Stimulated activated CD4-positive, alpha-beta T cell treated with anti-CD3 and anti-CD28 coated beads, TNF-alpha, amount 100 ng/mL, for 1 hour (primary cell): ENCODE data around the gene IFT43.

ENCODE experiments used
- DNase-seq, 3 donors: peaks; one replicate each; pipeline ENCODE4 v3.0.0-alpha.2; 2020; ENCODE audit warnings: low read depth in 3 of 3, low spot score in 1 of 3

The IFT43 gene

GRCh38 chr14:76073717-76074116 lies 88.2 kb downstream of the IFT43 start:
- no peak for DNase-seq

GRCh38 chr14:76077340-76077739 lies 91.8 kb downstream of the IFT43 start:
- DNase-seq: no peak

- no peak for DNase-seq
These were observed 92.9 kb downstream of the IFT43 start for GRCh38 chr14:76078501-76078900.

GRCh38 chr14:76080025-76080424 lies 94.5 kb downstream of the IFT43 start:
- DNase-seq: no peak

- no peak for DNase-seq
These were observed 94.9 kb downstream of the IFT43 start for GRCh38 chr14:76080471-76080870.

- DNase-seq: no peak
These were observed 96.1 kb downstream of the IFT43 start for GRCh38 chr14:76081642-76082041.

- DNase-seq: no peak
These were observed 98.5 kb downstream of the IFT43 start for GRCh38 chr14:76083796-76084765.

- DNase-seq: no peak
These were observed 99.8 kb downstream of the IFT43 start for GRCh38 chr14:76085358-76085757.

- DNase-seq: no peak
These were observed 101.1 kb downstream of the IFT43 start for GRCh38 chr14:76086636-76087035.

GRCh38 chr14:76088326-76088725 lies 102.8 kb downstream of the IFT43 start:
- no peak for DNase-seq

- no peak for DNase-seq
These were observed 103.4 kb downstream of the IFT43 start for GRCh38 chr14:76088771-76089571.

- DNase-seq: no peak
These were observed 104.0 kb downstream of the IFT43 start for GRCh38 chr14:76089575-76089974.

- DNase-seq: no peak
These were observed 105.2 kb downstream of the IFT43 start for GRCh38 chr14:76090616-76091391.

- DNase-seq: no peak
These were observed 107.5 kb downstream of the IFT43 start for GRCh38 chr14:76093077-76093476.

- DNase-seq: no peak
These were observed 110.7 kb downstream of the IFT43 start for GRCh38 chr14:76096257-76096656.

- no peak for DNase-seq
These were observed 112.0 kb downstream of the IFT43 start for GRCh38 chr14:76097547-76097946.

GRCh38 chr14:76098047-76098446 lies 112.5 kb downstream of the IFT43 start:
- no peak for DNase-seq

GRCh38 chr14:76098916-76099675 lies 113.5 kb downstream of the IFT43 start:
- DNase-seq: no peak

GRCh38 chr14:76100236-76100635 lies 114.7 kb downstream of the IFT43 start:
- no peak for DNase-seq
